ENCODE measurements around the gene FBXL19. TPM values are rescaled to one million over a fixed set of nuclear protein-coding genes. Genes with fewer than 3 reads are reported as not detected.

Gene FBXL19
- total and polyA plus RNA-seq, 2 of the 13 experiments (the other 11 are each of a cell fraction or from before 2014, with no cell fraction given), result 6.0 to 13.7 TPM

GRCh38 chr16:30956601-30957455 lies 33.5 kb downstream of the FBXL19 start (continued):
- TF ChIP-seq, protein P1, sequence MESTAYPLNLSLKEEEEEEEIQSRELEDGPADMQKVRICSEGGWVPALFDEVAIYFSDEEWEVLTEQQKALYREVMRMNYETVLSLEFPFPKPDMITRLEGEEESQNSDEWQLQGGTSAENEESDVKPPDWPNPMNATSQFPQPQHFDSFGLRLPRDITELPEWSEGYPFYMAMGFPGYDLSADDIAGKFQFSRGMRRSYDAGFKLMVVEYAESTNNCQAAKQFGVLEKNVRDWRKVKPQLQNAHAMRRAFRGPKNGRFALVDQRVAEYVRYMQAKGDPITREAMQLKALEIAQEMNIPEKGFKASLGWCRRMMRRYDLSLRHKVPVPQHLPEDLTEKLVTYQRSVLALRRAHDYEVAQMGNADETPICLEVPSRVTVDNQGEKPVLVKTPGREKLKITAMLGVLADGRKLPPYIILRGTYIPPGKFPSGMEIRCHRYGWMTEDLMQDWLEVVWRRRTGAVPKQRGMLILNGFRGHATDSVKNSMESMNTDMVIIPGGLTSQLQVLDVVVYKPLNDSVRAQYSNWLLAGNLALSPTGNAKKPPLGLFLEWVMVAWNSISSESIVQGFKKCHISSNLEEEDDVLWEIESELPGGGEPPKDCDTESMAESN (CRISPR knock-in tag; conservative IDR thresholded peaks at IDR 0.05), result 0 out of 2 replicates have a peak, but pooled peaks have one; percentile 56
- TF ChIP-seq ZNF572 (CRISPR knock-in tag; IDR thresholded peaks at IDR 0.05) (0 out of 2 replicates have a peak, but pooled peaks have one; percentile 27), NCOA2 (CRISPR knock-in tag; IDR thresholded peaks at IDR 0.05) (no peak; the same call in 1 of the 2 replicates), HNF4G (IDR thresholded peaks at IDR 0.05; ENCODE audit: borderline replicate concordance, low read depth, low read length) (no peak), HNF4G (CRISPR knock-in tag; IDR thresholded peaks at IDR 0.05; ENCODE audit: borderline replicate concordance, low read depth) (peak; percentile 33; the same call in 1 of the 2 replicates), JUN (CRISPR knock-in tag; IDR thresholded peaks at IDR 0.05) (peak; percentile 57; the same call in 1 of the 2 replicates), MED13 (CRISPR knock-in tag; IDR thresholded peaks at IDR 0.05) (peak; percentile 51), ZSCAN12 (CRISPR knock-in tag; IDR thresholded peaks at IDR 0.05) (0 out of 2 replicates have a peak, but pooled peaks have one; percentile 62), ZNF367 (CRISPR knock-in tag; IDR thresholded peaks at IDR 0.05; ENCODE audit: borderline replicate concordance) (peak; percentile 65; the same call in 1 of the 2 replicates), POLR2AphosphoS2 (IDR thresholded peaks at IDR 0.05; ENCODE audit: low read depth, low read length) (peak; percentile 35; the same call in 1 of the 2 replicates), SNRNP70 (IDR thresholded peaks at IDR 0.05; ENCODE audit: low read depth, low read length) (no peak), ZNF24 (IDR thresholded peaks at IDR 0.05) (no peak), ZNF275 (CRISPR knock-in tag; IDR thresholded peaks at IDR 0.05; ENCODE audit: borderline replicate concordance) (peak; percentile 77; the same call in 1 of the 2 replicates), UBTF (CRISPR knock-in tag; IDR thresholded peaks at IDR 0.05) (no peak; the same call in 1 of the 2 replicates), ZNF331 (CRISPR knock-in tag; IDR thresholded peaks at IDR 0.05) (no peak), SMARCE1 (IDR thresholded peaks at IDR 0.05; ENCODE audit: borderline replicate concordance) (no peak), ATF4 (CRISPR knock-in tag; IDR thresholded peaks at IDR 0.05) (no peak)
- TF ChIP-seq, protein P2, sequence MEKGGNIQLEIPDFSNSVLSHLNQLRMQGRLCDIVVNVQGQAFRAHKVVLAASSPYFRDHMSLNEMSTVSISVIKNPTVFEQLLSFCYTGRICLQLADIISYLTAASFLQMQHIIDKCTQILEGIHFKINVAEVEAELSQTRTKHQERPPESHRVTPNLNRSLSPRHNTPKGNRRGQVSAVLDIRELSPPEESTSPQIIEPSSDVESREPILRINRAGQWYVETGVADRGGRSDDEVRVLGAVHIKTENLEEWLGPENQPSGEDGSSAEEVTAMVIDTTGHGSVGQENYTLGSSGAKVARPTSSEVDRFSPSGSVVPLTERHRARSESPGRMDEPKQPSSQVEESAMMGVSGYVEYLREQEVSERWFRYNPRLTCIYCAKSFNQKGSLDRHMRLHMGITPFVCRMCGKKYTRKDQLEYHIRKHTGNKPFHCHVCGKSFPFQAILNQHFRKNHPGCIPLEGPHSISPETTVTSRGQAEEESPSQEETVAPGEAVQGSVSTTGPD (CRISPR knock-in tag; IDR thresholded peaks at IDR 0.05), result no peak
- TF ChIP-seq, protein P3, sequence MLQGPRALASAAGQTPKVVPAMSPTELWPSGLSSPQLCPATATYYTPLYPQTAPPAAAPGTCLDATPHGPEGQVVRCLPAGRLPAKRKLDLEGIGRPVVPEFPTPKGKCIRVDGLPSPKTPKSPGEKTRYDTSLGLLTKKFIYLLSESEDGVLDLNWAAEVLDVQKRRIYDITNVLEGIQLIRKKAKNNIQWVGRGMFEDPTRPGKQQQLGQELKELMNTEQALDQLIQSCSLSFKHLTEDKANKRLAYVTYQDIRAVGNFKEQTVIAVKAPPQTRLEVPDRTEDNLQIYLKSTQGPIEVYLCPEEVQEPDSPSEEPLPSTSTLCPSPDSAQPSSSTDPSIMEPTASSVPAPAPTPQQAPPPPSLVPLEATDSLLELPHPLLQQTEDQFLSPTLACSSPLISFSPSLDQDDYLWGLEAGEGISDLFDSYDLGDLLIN (CRISPR knock-in tag; IDR thresholded peaks at IDR 0.05; ENCODE audit: borderline replicate concordance), result peak; percentile 54; the same call in 1 of the 2 replicates

Measured in HepG2 (cell line).